Upper lobe of left lung (tissue), 6 donors: ENCODE measurements around the gene RGL1. TPM values are rescaled to one million over a fixed set of nuclear protein-coding genes. Genes with fewer than 3 reads are reported as not detected.

Experiments used
- ATAC-seq, 2 donors: fragments of 200-7000 bp; cut with Tn5 transposase; one replicate each; pipeline ENCODE4 v1.9.1; 2022; ENCODE audit warnings: mild to moderate bottlenecking in 2 of 2, moderate library complexity in 2 of 2; ENCODE audit not compliant: low FRiP score in 2 of 2
- DNase-seq, 2 donors: peaks; one replicate each; pipeline ENCODE4 v3.0.0-alpha.2; 2019 to 2020
- H3K27ac ChIP-seq, 4 donors: fragments of 200-600 bp; sonication (generic); one replicate each; pipeline ENCODE4 v1.5.1; 2016 to 2019
- H3K27me3 ChIP-seq, 4 donors: fragments of 200-600 bp; sonication (generic); one replicate each; pipeline ENCODE4 v1.5.1; 2017 to 2019
- H3K36me3 ChIP-seq, 4 donors: fragments of 200-600 bp; sonication (generic); one replicate each; pipeline ENCODE4 v1.5.1; 2016 to 2019
- H3K4me1 ChIP-seq, 4 donors: fragments of 200-600 bp; sonication (generic); one replicate each; pipeline ENCODE4 v1.5.1; 2018 to 2019
- H3K4me3 ChIP-seq, 4 donors: fragments of 200-600 bp; sonication (generic); one replicate each; pipeline ENCODE4 v1.5.1; 2017 to 2019; ENCODE audit warnings: mild to moderate bottlenecking in 2 of 4, moderate library complexity in 1 of 4
- H3K9me3 ChIP-seq, 4 donors: fragments of 200-600 bp; sonication (generic); one replicate each; pipeline ENCODE4 v1.5.1; 2018 to 2019
- CTCF ChIP-seq, 6 experiments: fragments of 450-650 bp in 4 of 6; fragments of 200-600 bp in 2 of 6; sonication (generic) in 2 of 6; IDR thresholded peaks; one replicate each; pipeline ENCODE4 v1.5.1; 2016 to 2019; ENCODE audit warnings: antibody characterized with exemption in 6 of 6
- EP300 ChIP-seq, 4 donors: sonication (generic); formaldehyde crosslinking; IDR thresholded peaks; one replicate each; pipeline ENCODE4 v1.5.1; 2017; ENCODE audit warnings: antibody characterized with exemption in 4 of 4, control low read depth in 2 of 4
- POLR2A ChIP-seq, 4 donors: fragments of 450-650 bp; IDR thresholded peaks; one replicate each; pipeline ENCODE4 v1.5.1; 2016 to 2017; ENCODE audit warnings: antibody characterized with exemption in 4 of 4, mild to moderate bottlenecking in 2 of 4
- POLR2AphosphoS5 ChIP-seq, 2 donors: sonication (generic); formaldehyde crosslinking; IDR thresholded peaks; one replicate each; pipeline ENCODE4 v1.5.1; 2017; ENCODE audit warnings: antibody characterized with exemption in 2 of 2
- WGBS, 2 donors: methylation state at CpG; one replicate each; pipeline ENCODE4 v1.1.5; 2017 to 2018; 5-methylcytosine and 5-hydroxymethylcytosine counted together
- total RNA-seq, 6 donors: library from RNA; depleted of rRNA in 4 of 6; stranded (reverse); fragments of >200 nt in 4 of 6; gene quantifications; one replicate each; pipeline versions ENCODE4 v1.1.0 to v1.2.1, GENCODE V29; 2016 to 2021
- donor health status: DM: no; HTN: no; CAD: no; lungs with moderate emphysema.
- donor health status: DM: no; HTN: yes; CAD: no; lungs with severe emphysema.

The RGL1 gene
- total RNA-seq, 6 donors from 2014 or later = 24.1 to 38.9 (median 26.7) TPM

GRCh38 chr1:183957216-183957830 is 152.4 kb downstream of the RGL1 start:
- 72 to 81% methylated on average over 4 of the region's 4 CpGs for WGBS, 2 donors
- Histone ChIP-seq H3K36me3 (no peaks in the 10 kb centered on the region), H3K4me1 (peaks cover 0 to 8% (median 0%) of the 10 kb centered on the region in 4 donors), H3K27me3 (no peaks in the 10 kb centered on the region), H3K4me3 (no peak overlapping the region), H3K27ac (peak overlapping the region in 2 of 4 donors; percentile 9 to 31), H3K9me3 (no peaks in the 10 kb centered on the region)
- no peak for DNase-seq
- ATAC-seq = peak in 1 of 2 donors; percentile 55
- TF ChIP-seq POLR2A (IDR thresholded peaks at IDR 0.05) (no peak), CTCF (IDR thresholded peaks at IDR 0.05) (no peak), POLR2AphosphoS5 (IDR thresholded peaks at IDR 0.05) (no peak), EP300 (IDR thresholded peaks at IDR 0.05) (no peak)

- no peaks in the 10 kb centered on the region for H3K27me3 ChIP-seq
- H3K36me3 ChIP-seq = no peaks in the 10 kb centered on the region
- WGBS, 2 donors = 90 to 92% methylated on average over 1 of the region's 1 CpG
- ATAC-seq (peak in 1 of 2 donors; percentile 57), DNase-seq (no peak)
- no peak overlapping the region for H3K4me3 ChIP-seq
- H3K27ac ChIP-seq = no peak overlapping the region
- TF ChIP-seq POLR2A (IDR thresholded peaks at IDR 0.05) = no peak
- TF ChIP-seq EP300 (IDR thresholded peaks at IDR 0.05) = peak in 1 of 4 donors; percentile 39
- H3K9me3 ChIP-seq = no peaks in the 10 kb centered on the region
- peaks cover 0 to 8% (median 0%) of the 10 kb centered on the region in 4 donors for H3K4me1 ChIP-seq
Observed at GRCh38 chr1:183958958-183959357, 154.0 kb downstream of the RGL1 start.

GRCh38 chr1:183961132-183961531 is 156.2 kb downstream of the RGL1 start:
- no peak overlapping the region for H3K4me3 ChIP-seq
- no peak for DNase-seq
- H3K9me3 ChIP-seq = no peaks in the 10 kb centered on the region
- 84 to 98% methylated on average over 5 of the region's 5 CpGs for WGBS, 2 donors
- H3K36me3 ChIP-seq = no peaks in the 10 kb centered on the region
- TF ChIP-seq CTCF (IDR thresholded peaks at IDR 0.05) = no peak
- no peak for TF ChIP-seq EP300 (IDR thresholded peaks at IDR 0.05)
- TF ChIP-seq POLR2A (IDR thresholded peaks at IDR 0.05) = no peak
- no peaks in the 10 kb centered on the region for H3K27me3 ChIP-seq
- H3K4me1 ChIP-seq = peaks cover 0 to 8% (median 0%) of the 10 kb centered on the region in 4 donors
- no peak overlapping the region for H3K27ac ChIP-seq
- no peak for ATAC-seq

GRCh38 chr1:183962903-183963302 is 158.0 kb downstream of the RGL1 start:
- DNase-seq (no peak), ATAC-seq (no peak)
- TF ChIP-seq POLR2AphosphoS5 (IDR thresholded peaks at IDR 0.05) = no peak
- TF ChIP-seq CTCF (IDR thresholded peaks at IDR 0.05) = no peak
- TF ChIP-seq POLR2A (IDR thresholded peaks at IDR 0.05) = no peak
- no peak for TF ChIP-seq EP300 (IDR thresholded peaks at IDR 0.05)
- no peak overlapping the region for H3K4me3 ChIP-seq
- WGBS, 2 donors = 92 to 98% methylated on average over 3 of the region's 3 CpGs
- no peak overlapping the region for H3K27ac ChIP-seq
- H3K9me3 ChIP-seq = no peaks in the 10 kb centered on the region
- H3K36me3 ChIP-seq = no peaks in the 10 kb centered on the region
- no peaks in the 10 kb centered on the region for H3K27me3 ChIP-seq
- no peaks in the 10 kb centered on the region for H3K4me1 ChIP-seq

GRCh38 chr1:183965726-183966125 is 160.8 kb downstream of the RGL1 start:
- ATAC-seq (no peak), DNase-seq (no peak)
- no peak overlapping the region for H3K27ac ChIP-seq
- WGBS, 2 donors = 61 to 83% methylated on average over 1 of the region's 1 CpG
- H3K27me3 ChIP-seq = no peaks in the 10 kb centered on the region
- TF ChIP-seq CTCF (IDR thresholded peaks at IDR 0.05) (no peak), EP300 (IDR thresholded peaks at IDR 0.05) (no peak), POLR2AphosphoS5 (IDR thresholded peaks at IDR 0.05) (no peak), POLR2A (IDR thresholded peaks at IDR 0.05) (no peak)
- H3K4me1 ChIP-seq = no peaks in the 10 kb centered on the region
- H3K9me3 ChIP-seq = no peaks in the 10 kb centered on the region
- H3K4me3 ChIP-seq = no peak overlapping the region
- no peaks in the 10 kb centered on the region for H3K36me3 ChIP-seq
